NT2/D1 (cell line): ENCODE data around the gene PHACTR4.
"Not testable (repeated sequence)": the region's sequence is repeated elsewhere in the genome, so short reads cannot be mapped to it uniquely, and the experiment has no call there.

Experiments
- DNase-seq: peaks from one replicate; pipeline ENCODE4 v3.0.0-alpha.2; 2011; ENCODE audit warnings: low read depth, low spot score
- H3K27me3 ChIP-seq: 2 replicates; pipeline ENCODE4 v1.6.0; 2011; ENCODE audit warnings: mild to moderate bottlenecking; ENCODE audit not compliant: insufficient read length, insufficient read depth
- H3K36me3 ChIP-seq: 2 replicates; pipeline ENCODE4 v1.6.1; 2011; ENCODE audit warnings: mild to moderate bottlenecking, low read length, mixed read lengths; ENCODE audit not compliant: insufficient read depth, insufficient read length
- H3K4me1 ChIP-seq: 2 replicates; pipeline ENCODE4 v1.5.1; 2011; ENCODE audit not compliant: insufficient read depth, insufficient read length
- H3K4me3 ChIP-seq: 2 replicates; pipeline ENCODE4 v1.5.1; 2011; ENCODE audit warnings: low read depth; ENCODE audit not compliant: insufficient read length
- H3K9ac ChIP-seq: 2 replicates; pipeline ENCODE4 v1.6.0; 2011; ENCODE audit warnings: low read depth; ENCODE audit not compliant: insufficient read length
- H3K9me3 ChIP-seq: 2 replicates; pipeline ENCODE4 v1.5.1; 2011; ENCODE audit warnings: mild to moderate bottlenecking, low read length; ENCODE audit not compliant: insufficient read depth
- SUZ12 ChIP-seq: IDR thresholded peaks from 2 replicates; pipeline ENCODE4 v1.6.1; 2011; ENCODE audit not compliant: insufficient read length, insufficient read depth; ENCODE audit errors: extremely low read depth
- YY1 ChIP-seq: IDR thresholded peaks from 2 replicates; pipeline ENCODE4 v1.6.1; 2011; ENCODE audit not compliant: insufficient read length, insufficient read depth
- ZNF274 ChIP-seq: IDR thresholded peaks from 2 replicates; pipeline ENCODE4 v1.6.1; 2011; ENCODE audit warnings: mild to moderate bottlenecking, low read depth, low read length

PHACTR4 gene

GRCh38 chr1:28329395-28330153 lies 40.0 kb upstream of the PHACTR4 start:
- Histone ChIP-seq H3K9ac (peak overlapping the region; percentile 90), H3K27me3 (no peaks in the 10 kb centered on the region), H3K4me1 (no peaks in the 10 kb centered on the region), H3K4me3 (peak overlapping the region; percentile 60), H3K9me3 (no peaks in the 10 kb centered on the region), H3K36me3 (peaks cover 40% of the 10 kb centered on the region)
- DNase-seq, result peak; percentile 28
- TF ChIP-seq YY1 (no peak), SUZ12 (no peak), ZNF274 (no peak)

- Histone ChIP-seq H3K36me3 (peaks cover 20% of the 10 kb centered on the region), H3K9ac (no peak overlapping the region), H3K9me3 (no peaks in the 10 kb centered on the region), H3K4me1 (no peaks in the 10 kb centered on the region), H3K27me3 (no peaks in the 10 kb centered on the region), H3K4me3 (no peak overlapping the region)
- no peak for DNase-seq
- no peak for TF ChIP-seq ZNF274
- no peak for TF ChIP-seq YY1
- TF ChIP-seq SUZ12, result no peak
Observed at GRCh38 chr1:28338897-28339296, 30.6 kb upstream of the PHACTR4 start.

- H3K27me3 ChIP-seq, result no peaks in the 10 kb centered on the region
- peaks cover 14% of the 10 kb centered on the region for H3K36me3 ChIP-seq
- H3K4me3 ChIP-seq, result no peak overlapping the region
- no peaks in the 10 kb centered on the region for H3K4me1 ChIP-seq
- DNase-seq, result no peak
- no peak overlapping the region for H3K9ac ChIP-seq
- H3K9me3 ChIP-seq, result no peaks in the 10 kb centered on the region
- TF ChIP-seq ZNF274 (no peak), SUZ12 (no peak), YY1 (no peak)
Observed at GRCh38 chr1:28339551-28339950, 30.0 kb upstream of the PHACTR4 start.

GRCh38 chr1:28340221-28340974 lies 29.1 kb upstream of the PHACTR4 start:
- no peaks in the 10 kb centered on the region for H3K4me1 ChIP-seq
- DNase-seq, result no peak
- H3K27me3 ChIP-seq, result no peaks in the 10 kb centered on the region
- H3K36me3 ChIP-seq, result peaks cover 8% of the 10 kb centered on the region
- TF ChIP-seq ZNF274 (no peak), SUZ12 (no peak), YY1 (no peak)
- H3K4me3 ChIP-seq, result no peak overlapping the region
- no peak overlapping the region for H3K9ac ChIP-seq
- no peaks in the 10 kb centered on the region for H3K9me3 ChIP-seq

DNA sequence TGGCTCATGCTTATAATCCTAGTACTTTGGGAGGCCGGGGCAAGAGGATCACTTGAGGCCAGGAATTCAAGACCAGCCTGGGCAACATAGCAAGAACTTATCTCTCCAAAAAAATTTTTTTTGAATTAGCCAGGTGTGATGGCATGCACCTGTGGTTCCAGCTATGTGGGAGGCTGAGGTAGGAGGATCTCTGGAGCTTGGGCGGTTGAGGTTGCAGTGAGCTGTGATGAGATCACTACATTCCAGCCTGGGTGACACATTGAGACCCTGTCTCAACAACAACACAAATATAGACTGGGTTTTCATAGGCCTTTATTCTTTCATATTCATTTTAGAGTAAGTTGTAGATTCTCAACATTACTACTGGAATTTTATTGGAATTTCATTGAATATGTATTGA lies 27.9 kb upstream of the PHACTR4 start:
- no peaks in the 10 kb centered on the region for H3K27me3 ChIP-seq
- H3K4me3 ChIP-seq, result no peak overlapping the region
- TF ChIP-seq YY1 (no peak), SUZ12 (no peak), ZNF274 (no peak)
- H3K36me3 ChIP-seq, result no peaks in the 10 kb centered on the region
- DNase-seq, result no peak
- H3K9me3 ChIP-seq, result no peaks in the 10 kb centered on the region
- peaks cover 2% of the 10 kb centered on the region for H3K4me1 ChIP-seq
- no peak overlapping the region for H3K9ac ChIP-seq

DNA sequence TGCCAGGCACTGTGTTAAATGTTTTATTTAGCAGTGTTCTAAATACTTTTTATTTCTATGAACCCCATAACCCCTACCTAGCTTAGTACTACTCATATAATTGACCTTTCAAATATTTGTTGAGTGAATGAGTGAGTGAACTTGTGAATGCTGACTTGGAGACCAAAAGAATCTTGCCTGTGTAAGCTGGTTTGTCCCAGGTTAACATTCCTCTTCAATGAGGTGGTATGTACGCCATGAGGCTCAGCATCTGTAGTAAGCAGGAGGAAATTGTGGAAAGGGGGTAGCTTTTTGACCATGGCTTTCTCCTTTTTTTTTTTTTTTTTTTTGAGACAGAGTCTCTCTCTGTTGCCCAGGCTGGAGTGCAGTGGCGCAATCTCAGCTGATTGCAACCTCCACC lies 26.1 kb upstream of the PHACTR4 start:
- Histone ChIP-seq H3K9ac (no peak overlapping the region), H3K4me1 (peaks cover 2% of the 10 kb centered on the region), H3K9me3 (no peaks in the 10 kb centered on the region), H3K27me3 (no peaks in the 10 kb centered on the region), H3K4me3 (no peak overlapping the region), H3K36me3 (no peaks in the 10 kb centered on the region)
- no peak for DNase-seq
- TF ChIP-seq YY1, result no peak
- TF ChIP-seq ZNF274, result no peak
- no peak for TF ChIP-seq SUZ12

DNA sequence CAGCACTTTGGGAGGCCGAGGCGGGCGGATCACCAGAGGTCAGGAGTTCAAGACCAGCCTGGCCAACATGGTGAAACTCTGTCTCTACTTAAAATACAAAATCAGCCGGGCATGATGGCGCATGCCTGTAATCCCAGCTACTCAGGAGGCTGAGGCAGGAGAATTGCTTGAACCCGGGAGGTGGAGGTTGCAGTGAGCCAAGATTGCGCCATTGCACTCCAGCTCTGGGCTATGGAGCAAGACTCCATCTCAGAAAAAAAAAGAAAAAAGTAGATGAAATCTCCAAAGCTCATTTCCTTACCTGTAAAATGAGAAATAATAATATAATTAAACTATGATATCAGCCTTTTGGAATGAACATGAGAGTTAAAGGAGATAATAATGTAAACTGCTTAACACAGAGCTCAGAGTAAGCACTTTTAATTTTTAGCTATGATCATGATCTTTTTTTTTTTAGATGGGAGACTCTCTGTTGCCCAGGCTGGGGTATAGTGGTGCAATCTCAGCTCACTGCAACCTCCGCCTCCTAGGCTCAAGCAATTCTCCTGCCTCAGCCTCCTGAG lies 16.2 kb upstream of the PHACTR4 start:
- DNase-seq, H3K9me3 ChIP-seq, H3K9ac ChIP-seq, H3K36me3 ChIP-seq, H3K4me1 ChIP-seq, H3K27me3 ChIP-seq, H3K4me3 ChIP-seq: not testable (repeated sequence)
